HG03159 (cell line): ENCODE data around the gene GRB2.
"Not testable (repeated sequence)": the region's sequence is repeated elsewhere in the genome, so short reads cannot be mapped to it uniquely, and the experiment has no call there.

Source experiments
- ATAC-seq: cut with Tn5 transposase; IDR thresholded peaks from one replicate; pipeline ENCODE4 v1.9.1; 2021; ENCODE audit warnings: mild to moderate bottlenecking, moderate library complexity; ENCODE audit not compliant: unreplicated experiment

Gene GRB2

DNA sequence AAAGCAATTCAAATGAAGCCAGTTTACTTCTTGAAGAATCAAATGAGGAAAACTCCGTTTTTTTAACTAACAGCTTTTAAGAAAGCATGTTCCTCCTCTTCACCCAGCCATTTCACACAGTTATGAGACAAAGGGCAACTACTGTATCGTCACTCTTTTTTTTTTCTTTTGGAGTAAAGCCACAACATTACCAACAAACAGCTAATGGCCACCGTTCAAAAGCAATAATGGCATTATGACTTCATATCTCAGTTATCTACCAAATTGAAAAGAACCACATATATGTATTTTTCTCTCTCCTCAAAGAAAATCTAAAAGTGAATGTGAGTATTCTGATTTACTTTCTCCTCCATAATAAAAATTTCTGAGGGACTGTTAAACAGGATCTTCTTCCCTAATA is 14.5 kb downstream of the GRB2 start:
- no peak for ATAC-seq

DNA sequence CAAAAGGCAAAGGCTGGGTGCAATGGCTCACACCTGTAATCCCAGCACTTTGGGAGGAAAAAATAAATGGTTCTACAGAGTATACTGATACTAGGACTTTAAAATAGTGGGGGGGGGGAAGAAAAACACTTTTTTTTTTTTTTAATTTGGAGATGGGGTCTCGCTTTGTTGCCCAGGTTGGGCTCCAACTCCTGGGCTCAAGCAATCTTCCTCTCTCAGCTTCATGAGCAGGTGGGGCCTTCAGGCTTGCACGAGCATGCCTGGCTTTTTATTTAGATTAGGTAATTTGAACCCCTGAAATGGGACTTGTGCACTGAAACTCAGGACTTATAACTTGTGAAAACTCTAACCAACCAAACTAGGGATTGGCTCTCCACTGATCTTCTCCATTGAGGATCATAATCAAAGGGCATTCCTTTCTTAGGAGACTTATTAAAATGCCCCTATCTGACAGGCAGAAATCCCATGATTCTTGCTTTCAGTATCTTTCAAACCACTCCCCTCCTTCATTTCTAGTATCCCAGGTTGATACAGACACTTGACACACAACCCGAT is 16.9 kb downstream of the GRB2 start:
- no peak for ATAC-seq

DNA sequence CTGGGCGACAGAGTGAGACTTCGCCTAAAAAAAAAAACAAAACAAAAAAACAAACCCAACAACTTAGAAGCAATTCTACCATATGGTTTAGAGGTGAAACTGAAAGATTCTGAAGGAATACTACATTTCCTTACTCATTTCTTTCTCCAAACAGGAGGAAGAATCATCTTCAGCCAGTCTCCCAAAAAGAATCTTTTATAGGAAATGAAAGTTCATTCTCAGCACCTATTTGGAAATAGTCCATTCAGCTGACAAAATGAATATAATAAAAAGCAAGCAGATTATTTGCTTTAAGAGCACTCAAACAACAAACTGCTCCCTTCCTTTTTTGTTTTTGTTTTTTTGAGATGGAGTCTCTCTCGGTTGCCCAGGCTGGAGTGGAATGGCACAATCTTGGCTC is 17.7 kb downstream of the GRB2 start:
- no peak for ATAC-seq

DNA sequence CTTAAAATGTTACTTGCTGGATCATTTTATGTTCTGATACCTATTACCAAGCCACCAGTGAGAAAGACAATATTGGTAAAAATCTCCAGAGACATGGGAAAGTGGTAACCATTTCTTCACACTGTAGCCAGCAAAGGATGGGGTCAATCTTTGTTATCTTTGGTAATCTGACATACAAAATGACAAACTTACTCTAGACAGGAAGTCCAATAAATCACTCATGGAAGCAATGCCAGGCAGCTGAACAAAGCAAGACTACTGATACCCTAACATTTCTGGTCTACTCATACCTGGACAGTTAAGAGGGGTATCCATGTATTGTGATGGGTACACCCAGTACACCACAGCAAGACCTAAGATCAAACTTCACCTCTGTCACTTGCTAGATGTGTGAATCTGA is 19.0 kb downstream of the GRB2 start:
- no peak for ATAC-seq

DNA sequence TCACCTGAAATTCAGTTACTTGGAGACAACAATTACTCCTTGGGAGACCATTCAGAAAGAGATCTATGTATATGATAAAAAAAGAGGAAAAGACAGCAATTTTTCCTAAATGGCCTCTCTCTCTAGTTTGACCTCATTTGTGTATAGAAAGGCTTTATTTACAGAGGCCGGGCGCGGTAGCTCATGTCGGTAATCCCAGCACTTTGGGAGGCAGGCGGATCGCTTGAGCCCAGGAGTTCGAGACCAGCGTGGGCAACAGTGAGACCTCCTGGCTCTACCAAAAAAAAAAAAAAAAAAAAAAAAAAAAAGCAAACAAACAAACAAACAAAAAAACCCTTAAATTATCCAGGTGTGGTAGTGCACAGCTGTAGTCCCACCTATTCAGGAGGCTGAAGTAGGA is 20.7 kb downstream of the GRB2 start:
- ATAC-seq: no peak

DNA sequence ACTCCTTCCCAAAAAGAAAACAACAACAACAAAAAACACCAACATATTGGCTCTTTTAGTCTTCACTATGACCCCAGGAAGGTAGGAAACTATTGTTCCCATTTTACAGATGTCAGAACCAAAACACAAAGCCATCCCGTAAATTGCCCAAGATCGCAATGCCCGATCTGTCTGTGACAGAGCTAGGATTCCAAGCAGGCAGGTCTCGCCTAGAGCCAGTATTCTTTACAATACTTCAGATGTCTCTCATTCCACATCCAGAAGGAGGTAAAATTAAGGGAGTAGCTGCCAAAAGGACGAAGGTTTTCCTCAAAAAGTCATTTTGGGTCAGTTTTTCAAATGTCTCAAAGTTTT is 21.7 kb downstream of the GRB2 start:
- no peak for ATAC-seq

DNA sequence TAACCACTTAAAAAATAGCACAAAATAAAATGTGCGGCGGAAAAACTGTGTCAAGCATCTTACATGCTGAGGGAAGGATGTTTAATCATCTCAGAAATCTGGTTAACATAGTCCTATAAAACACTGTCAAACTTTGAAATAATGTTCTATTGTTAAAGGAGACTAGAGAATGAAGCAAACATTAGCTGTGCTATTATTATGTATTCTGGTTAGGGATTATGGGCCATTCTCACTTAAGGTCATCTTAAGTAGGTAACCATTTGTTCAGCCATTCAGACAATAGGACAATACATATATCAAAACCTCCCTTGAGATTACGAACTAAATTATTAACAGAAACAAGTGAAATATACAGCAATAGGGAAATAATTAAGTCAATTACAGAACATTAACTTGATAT is 24.7 kb downstream of the GRB2 start:
- no peak for ATAC-seq

DNA sequence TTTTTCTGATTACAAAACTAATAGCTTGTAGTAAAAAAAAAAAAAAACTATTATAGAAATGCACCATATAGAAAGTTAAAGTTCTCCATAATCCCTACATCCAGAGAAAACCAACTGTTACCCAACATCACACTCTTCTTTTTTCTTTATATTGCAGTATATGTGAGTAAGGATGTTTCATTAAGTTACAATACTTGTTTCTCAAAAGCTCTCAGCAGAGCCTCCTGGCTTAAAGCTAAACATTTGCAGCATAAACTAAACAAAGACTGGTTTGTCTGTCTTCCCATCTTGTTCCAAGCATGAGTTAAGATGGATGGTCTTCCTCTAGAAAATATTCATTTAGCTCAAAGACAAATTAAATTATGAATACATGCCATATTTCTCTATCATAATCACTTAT is 25.2 kb downstream of the GRB2 start:
- no peak for ATAC-seq

DNA sequence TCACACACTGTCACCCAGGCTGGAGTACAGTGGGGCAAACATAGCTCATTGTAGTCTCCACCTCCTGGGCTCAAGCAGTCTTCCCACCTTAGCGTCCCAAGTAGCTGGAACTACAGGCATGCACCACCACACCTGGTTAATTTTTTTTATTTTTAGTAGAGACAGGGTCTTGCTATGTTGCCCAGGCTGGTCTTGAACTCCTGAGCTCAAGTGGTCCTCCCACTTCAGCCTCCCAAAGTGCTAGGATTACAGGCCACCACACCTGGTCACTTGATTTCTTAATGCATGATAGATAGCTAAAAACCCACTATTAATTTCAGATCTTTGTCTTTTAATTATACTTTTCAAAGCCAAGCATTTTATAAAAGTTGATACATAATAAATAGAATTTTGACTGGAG is 26.1 kb downstream of the GRB2 start:
- not testable (repeated sequence) for ATAC-seq

DNA sequence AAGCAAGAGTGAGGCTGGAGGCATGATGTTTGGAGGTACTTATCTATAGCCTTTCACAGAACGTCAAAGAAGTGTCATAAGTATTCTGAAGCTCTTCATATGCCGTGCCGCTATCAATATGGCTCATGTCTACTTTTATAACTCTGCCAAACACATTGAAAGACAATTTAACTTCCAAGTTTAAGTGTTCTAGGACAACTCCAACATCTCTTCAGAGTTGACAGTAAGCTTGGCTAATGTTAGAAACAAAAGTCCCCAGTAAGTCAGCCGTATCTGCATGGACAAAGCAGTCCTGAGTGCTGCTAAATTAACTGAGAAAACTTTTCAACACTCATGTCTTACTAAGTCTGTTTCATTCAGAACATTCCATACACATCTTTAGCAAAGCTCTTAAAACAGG is 32.2 kb downstream of the GRB2 start:
- no peak for ATAC-seq

DNA sequence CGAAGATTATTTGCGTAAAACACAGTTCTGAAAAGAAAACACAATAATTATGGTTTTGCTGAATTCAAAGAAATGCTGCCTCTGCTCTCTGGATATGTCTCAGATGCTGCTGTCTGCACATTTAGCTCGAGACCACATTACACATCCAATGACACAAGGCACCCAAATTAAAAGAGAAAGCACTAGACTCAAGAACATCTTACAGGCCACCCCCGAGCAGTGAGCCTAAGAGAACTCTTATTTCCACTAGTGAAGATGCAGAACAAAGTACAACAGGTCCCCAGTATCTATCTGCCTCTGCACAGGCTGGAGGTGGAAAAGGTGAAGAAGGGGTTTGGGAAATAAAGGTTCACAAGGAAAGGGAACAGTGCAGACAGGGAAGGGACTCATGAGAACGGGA is 33.5 kb downstream of the GRB2 start:
- ATAC-seq: no peak

DNA sequence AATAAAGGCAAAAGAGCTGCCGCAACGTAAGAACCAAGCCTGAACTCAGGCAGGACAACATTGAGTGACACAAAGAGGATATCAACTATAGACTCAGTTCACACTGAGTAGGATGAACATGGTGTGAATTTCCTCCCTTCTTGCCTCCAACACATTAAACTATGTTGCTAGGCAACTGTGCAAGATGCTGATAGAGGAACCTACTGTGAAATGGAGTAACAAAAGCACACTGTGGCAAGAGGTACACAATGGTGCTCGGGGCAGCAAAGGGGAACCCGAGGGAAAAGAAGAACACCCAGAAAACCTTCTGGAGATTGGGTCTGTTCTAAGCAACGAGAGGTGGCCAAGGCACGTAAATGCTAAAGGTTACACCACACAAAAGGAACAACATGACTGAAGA is 34.1 kb downstream of the GRB2 start:
- ATAC-seq: no peak

DNA sequence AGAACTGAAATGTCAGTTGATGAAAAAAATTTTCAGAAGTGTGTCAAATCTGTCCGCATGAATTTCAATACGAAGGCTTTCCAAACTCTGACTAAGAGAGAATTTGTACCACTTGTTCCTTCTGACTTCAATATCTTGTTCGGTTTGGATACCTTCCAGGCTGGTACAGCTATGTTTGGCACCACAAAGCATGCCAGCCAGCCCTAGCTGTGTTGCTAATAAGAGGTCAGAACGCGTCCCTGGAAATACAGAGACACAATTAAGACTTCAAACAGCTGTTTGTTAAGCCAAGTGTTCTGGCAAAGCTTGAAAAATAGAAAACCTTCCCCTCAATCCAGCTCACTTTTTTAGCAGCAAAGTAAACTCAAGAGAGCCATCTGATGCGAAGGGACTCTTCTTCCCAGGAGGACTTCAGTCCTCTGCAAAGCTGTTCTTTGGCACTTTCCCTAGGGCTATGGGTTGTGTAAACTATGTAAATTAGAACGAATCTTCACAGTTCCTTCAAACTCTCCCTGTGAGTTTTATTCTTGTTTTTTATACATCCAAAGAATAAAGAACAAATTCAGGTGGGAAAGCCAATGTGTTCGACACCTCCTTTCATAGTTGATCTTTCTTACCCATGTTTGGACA is 35.1 kb downstream of the GRB2 start:
- ATAC-seq: no peak

DNA sequence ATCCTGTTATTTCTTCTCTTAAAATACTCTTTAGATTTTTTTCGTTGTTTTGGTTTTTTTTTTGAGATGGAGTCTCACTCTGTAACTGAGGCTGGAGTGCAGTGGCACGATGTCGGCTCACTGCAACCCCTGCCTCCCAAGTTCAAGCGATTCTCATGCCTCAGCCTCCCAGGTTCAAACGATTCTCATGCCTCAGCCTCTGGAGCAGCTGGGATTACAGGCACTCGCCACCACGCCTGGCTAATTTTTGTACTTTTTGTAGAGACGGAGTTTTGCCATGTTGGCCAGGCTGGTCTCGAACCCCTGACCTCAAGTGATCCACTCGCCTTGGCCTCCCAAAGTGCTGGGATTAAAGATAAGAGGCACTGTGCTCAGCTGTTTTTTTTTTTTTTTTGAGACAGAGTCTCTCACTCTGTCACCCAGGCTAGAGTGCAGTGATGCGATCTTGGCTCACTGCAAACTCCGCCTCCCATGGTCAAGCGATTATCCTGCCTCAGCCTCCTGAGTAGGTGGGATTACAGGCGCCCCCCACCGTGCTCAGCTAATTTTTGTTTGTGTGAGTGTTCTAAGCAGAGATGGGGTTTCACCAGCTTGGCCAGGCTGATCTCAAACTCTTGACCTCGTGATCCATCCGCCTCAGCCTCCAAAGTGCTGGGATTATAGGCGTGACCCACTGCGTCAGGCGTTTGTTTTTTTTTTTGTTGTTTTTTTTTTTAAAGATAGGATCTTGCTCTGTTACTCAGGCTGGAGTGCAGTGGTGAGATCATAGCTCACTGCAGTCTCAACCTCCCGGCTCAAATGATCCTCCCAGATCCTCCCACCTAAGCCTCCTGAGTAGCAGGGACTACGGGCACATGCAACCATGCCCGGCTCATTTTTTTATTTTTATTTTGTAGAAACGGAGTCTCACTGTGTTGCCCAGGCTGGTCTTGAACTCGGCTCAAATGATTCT is 37.4 kb downstream of the GRB2 start:
- ATAC-seq: not testable (repeated sequence)

DNA sequence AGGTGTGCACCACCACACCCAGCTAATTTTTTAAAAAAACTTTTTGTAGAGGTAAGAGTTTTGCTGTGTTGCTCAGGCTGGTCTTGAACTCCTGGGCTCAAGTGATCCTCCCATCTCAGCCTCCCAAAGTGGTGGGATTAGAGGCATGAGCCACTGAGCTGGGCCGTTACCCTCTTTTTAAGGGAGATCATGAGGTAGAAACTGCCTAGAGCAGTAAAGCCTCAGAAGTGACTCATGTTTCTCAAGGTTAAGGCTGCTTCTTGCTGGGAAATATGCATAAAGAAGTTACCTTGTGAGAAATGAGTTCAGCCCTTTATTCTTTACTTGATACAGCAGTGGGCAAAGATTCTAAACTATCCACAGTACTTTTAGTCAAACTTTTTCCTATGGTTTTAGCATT is 38.2 kb downstream of the GRB2 start:
- no peak for ATAC-seq

DNA sequence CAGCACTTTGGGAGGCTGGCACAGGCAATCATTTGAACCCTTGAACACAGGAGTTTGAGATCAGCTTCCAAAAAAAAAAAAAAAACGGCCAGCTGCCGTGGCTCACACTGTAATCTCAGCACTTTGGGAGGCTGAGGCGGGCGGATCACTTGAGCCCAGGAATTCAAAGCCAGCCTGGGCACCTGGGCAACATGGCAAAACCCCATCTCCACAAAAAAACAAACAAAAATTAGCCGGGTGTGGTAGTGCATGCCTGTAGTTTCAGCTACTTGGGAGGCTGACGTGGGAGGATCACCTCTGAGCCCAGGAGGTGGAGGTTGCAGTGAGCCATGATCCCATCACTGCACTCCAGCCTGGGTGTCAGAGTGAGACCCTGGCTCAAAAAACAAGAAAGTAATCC is 39.0 kb downstream of the GRB2 start:
- ATAC-seq: no peak

DNA sequence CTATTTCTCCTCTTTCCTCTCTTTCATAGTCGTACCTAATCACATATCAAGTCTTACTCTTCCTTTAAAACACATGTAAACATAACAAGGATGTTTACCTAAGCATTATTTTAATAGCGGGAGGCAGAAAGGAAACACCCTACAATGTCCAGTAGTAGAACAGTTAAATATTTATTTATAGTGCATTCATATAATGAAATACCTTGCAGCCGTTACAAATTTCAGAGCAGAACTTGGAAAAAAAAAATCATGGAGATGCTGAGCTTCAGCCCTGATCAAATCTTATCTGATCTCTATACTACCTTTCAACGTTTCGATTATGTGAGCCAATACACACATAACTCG is 39.6 kb downstream of the GRB2 start:
- no peak for ATAC-seq

DNA sequence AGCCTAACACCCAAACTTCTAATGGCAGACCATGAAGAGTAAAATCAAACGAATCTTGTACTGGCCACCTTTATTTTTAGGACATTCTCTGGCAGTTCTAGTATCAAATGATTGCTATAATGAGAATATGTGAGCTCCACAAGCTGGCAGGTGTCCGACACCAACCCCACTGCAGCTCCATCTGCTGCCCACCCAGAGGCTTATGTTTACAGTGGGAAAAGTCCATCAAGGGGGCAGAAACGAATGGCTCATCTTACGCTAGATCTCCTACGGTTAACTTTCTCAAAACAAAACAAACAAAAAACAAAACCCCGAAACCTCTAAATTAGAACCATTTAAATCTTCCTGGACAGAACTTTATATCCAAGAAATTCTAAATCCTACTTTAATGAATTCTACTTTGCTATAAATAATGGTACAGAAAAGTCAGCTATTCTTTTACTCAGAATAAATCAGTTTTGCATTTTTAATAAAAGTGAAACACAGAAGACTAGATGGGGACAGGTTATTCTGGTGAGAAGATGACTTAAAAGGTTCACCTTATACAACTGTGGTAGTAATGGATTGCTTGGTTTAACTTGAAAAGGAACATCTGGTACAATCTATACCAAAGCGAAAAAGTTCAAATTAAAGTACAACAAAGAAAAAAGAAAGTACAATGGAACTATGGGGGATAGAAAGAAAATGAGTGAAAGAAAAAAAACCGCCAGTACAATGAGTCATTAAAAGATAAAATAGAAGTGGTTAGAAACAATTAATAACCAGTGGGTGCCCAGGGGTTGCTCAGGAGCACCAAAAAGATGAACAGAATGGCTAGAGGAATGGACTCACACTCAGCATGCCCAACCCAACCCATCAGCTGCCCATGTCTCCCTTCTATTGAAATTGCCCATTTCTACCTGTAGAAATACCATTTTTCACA is 40.2 kb downstream of the GRB2 start:
- ATAC-seq: no peak

DNA sequence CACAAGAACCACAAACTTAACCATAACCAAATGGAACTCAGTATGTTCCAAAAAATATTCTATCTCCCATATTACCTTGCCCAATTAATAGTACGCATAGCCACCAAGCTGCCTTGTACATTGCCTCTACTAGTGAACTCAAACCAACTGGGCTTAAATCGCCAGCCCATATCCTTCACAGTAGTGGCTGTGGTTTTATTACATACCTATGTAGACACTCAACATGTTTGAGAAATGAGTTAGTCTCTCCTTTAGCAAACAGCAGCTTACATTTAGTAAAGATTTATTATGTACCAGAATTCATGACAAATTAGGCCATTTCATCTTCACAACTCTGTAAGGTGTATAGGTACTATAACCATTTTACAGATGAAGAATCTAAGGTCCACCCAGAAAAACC is 41.4 kb downstream of the GRB2 start:
- ATAC-seq: no peak

DNA sequence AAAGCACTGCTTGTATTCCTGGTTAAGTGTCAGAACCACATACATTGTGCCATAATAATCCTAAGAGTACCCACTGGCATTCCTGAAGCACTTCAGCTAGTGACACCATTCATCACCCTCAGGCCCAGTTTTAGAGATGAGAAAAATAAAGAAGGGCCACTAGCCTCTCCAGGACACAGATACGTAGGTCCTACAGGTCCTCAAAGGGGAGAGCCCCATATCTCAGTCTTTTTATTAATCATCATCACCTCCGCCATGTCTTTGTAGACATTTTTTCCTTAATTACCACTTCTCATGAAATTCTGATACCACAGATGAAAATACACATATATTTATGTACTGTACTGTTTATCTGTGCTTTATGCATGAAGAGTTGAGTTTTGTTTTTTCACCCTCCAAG is 43.5 kb downstream of the GRB2 start:
- no peak for ATAC-seq

DNA sequence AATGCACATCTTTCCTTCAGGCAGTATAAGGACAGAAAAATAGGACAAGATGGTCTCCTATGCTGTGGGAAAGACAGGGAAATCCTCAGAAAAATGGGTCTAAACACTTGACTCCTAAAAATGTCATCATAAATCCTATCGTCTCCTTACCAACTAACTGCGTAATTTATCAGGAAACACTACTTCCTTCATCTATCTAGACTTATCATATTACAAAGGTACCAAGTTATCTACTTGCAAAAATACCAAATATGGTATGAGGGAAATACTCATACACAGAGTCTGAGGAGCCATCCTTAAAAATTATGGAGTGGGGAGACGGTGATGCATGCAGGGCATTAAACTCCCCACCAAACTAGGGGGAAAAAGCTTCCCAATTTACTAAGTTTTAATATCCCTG is 44.1 kb downstream of the GRB2 start:
- ATAC-seq: no peak
